Dermis blood vessel endothelial cell (primary cell): ENCODE data around the gene CEPT1. TPM values are rescaled to one million over a fixed set of nuclear protein-coding genes. Genes with fewer than 3 reads are reported as not detected.

Experiments
- DNase-seq: peaks from one replicate; pipeline ENCODE4 v3.0.0; 2010
- total RNA-seq: library from RNA; depleted of rRNA; stranded (reverse); fragments of >200 nt; gene quantifications from 2 replicates; pipeline ENCODE4 v1.2.3, GENCODE V29; 2014

CEPT1 gene
- total RNA-seq, 1 donor from 2014 or later: 57.7 TPM

DNA sequence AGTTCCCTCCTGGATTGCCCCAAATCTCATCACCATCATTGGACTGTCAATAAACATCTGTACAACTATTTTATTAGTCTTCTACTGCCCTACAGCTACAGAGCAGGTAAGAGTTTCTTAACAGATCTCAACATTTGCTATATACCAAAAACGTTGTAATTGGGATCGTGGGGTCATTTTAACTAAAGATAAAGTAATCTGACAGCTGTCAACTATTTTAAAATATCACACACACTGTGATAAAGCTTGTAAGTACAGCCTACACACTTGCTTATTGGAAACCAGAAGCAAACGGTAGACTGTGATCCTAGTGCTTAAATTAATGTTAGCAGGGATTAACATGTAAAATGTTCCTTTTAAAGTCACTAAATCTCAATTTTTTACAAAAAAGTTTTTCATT is 7.9 kb downstream of the CEPT1 start:
- DNase-seq: no peak

DNA sequence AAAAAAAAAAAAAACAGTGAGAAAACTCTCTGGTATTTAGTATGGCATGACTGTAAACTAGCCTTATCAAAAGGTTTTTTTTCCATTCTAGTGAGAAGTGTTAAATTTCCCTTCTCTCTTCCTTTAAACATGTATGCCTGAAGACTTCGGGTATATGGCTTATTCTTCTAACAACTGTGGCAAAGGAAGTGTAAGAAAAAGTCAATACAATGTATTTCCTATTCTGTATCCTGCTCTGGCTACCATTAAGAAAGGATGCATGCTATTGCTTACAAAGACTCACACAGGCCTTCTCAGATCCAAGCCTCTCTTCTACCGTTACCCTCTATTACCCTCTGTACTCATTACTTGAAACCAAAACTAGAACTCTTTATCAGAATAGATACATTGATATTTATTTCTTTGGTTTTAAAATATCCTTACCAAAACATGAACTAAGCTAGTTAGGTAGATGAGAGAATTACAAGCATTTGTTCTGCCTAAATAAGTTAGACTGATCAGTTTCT is 8.4 kb downstream of the CEPT1 start:
- peak; percentile 65 for DNase-seq

- no peak for DNase-seq
These were observed 11.8 kb downstream of the CEPT1 start for GRCh38 chr1:111151838-111152237.

GRCh38 chr1:111154021-111154999 is 14.3 kb downstream of the CEPT1 start:
- no peak for DNase-seq

- DNase-seq: no peak
These were observed 17.4 kb downstream of the CEPT1 start for GRCh38 chr1:111157431-111157830.

GRCh38 chr1:111161843-111162487 is 21.9 kb downstream of the CEPT1 start:
- no peak for DNase-seq

DNA sequence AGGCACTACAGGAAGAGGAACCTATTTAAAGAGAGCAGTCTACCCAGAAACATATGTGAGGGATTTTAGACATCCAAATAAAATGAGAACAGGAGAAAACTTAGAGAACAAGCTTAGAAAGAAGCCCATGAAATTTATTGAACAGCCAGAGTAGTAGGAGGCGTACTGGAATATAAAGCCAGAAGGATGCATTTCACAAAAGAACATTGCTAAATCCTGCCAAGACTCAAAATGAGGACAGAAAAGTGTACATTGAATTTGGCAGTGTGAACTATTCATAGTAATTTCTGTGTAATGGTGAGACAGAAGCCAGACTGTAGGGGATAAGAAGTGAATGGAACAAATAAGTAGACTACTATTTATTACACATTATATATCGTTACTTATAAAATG is 22.5 kb downstream of the CEPT1 start:
- no peak for DNase-seq

DNA sequence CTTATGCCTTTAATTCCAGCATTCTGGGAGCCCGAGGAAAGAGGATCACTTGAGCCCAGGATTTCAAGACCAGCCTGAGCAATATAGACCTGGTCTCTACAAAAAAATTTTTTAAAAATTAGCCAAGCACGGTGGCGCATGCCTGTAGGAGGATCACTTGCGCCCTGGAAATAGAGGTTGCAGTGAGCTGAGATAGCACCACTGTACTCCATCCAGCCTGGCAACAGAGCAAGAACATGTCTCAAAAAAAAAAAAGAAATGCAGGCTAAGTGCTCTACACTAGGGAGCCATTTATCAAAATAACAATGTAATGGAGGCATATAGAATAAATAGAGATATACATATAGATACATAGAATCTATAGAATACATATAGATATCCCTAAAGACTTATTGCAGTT is 23.3 kb downstream of the CEPT1 start:
- no peak for DNase-seq

- DNase-seq: no peak
These were observed 24.1 kb downstream of the CEPT1 start for GRCh38 chr1:111164151-111164550.

GRCh38 chr1:111172463-111172862 is 32.4 kb downstream of the CEPT1 start:
- DNase-seq: no peak

- DNase-seq: no peak
These were observed 34.0 kb downstream of the CEPT1 start for GRCh38 chr1:111174070-111174469.

DNA sequence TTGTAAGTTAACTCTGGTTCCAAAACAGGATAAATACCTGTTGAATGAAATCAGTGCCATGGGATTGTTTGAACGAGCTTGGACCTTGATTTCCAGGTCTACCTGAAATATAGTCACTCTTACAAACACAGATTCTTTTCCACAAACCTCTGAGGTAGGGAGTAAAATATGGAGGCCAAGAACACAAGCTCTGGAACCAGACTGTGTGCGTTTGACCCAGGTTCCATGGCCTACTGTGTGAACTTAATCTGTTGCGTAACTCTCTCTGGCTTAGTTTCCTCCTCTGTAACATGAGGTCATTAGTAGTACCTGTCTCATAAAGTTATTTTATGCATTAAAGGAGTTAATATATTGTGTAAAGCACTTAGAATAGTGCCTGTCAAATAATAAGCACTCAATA is 35.3 kb downstream of the CEPT1 start:
- DNase-seq: no peak

GRCh38 chr1:111176678-111177077 is 36.7 kb downstream of the CEPT1 start:
- DNase-seq: no peak

DNA sequence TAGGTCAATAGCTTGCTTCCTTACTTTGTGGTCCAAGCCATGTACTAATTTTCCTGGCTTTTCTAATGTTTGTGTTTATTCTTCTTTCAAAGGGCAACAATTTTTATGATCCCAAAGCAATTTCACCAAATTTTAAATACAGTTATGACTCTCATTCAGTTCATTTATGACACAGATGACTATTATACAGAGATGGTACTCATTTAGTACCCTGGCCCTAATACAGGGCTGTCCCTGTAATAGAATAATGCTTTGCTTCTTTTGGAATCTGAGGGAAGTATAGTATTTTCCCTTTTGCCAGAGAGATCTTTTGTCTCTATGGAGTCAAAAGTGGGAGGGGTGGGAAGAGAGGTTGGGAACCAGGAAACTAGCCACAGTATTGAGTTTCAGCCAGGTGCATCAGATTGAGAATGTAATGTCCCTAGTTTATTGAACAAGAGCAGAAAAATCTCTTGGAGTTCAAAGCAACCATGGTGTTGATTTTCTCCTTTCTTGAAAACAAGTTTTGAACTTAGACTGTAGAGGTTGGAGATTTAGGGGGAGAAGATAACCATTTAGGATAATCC is 40.0 kb downstream of the CEPT1 start:
- DNase-seq: no peak

DNA sequence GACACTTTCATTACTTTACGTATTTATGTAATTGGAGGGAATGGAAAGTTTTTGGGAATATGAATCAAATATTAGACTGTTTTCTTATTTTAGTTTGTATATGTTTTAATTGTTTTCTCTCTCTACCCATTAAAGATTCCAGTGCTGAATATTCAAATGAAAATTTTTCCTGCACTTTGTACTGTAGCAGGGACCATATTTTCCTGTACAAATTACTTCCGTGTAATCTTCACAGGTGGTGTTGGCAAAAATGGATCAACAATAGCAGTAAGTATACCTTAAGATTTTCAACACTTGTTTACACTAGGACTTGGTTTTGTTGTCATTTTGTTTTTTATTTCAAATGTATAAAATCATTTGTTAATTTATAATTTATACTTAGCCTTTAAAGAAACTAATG is 42.0 kb downstream of the CEPT1 start:
- no peak for DNase-seq

DNA sequence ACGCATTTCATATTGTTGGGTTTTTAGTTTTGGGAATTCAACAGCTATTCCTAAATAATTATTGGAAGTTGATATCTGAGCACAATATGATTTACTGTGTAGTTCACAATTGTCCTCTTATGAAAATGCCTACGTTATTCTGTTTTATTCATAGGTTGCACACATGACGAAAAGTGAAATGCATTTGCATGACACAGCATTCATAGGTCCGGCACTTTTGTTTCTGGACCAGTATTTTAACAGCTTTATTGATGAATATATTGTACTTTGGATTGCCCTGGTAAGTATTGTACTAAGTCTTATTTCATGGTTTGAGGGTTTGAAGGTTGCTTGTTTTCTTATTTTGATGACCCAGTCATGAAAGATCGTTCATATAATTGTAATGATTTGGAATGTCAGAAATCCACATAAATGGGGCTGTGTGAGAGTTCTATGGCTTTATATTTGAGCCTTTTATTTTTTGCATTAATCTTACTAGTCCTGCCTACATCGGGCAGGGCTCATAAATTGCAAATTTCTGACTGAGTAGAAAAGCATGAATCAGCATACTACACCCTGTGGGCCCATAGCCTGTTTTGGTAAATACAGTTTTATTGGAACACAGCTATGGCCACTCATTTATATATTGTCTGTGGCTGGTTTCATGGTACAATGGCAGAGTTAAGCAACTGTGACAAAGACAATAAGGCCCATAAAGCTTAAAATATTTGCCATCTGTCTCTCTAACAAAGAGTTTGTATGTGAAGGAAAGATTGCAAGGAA is 43.5 kb downstream of the CEPT1 start:
- DNase-seq: no peak

DNA sequence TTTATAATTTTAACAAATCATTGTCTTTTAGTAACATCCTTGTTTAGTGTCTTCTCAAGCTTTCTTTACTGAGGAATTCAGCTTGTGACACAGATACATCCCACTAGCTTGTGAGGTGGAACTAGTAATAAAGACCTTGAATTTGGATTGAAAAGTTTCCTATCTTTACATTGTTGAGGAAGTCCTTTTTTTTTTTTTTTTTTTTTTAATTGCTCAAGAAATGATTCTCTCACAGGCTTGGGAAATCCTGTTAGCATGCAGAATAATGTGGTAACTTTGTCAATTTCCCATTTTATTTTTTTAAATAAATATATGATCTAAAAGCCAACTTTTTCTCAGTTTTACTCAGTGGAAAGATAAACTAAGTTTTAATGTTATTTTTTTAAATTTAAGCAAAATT is 44.6 kb downstream of the CEPT1 start:
- DNase-seq: no peak

GRCh38 chr1:111190931-111191451 is 51.0 kb downstream of the CEPT1 start:
- DNase-seq: no peak

DNA sequence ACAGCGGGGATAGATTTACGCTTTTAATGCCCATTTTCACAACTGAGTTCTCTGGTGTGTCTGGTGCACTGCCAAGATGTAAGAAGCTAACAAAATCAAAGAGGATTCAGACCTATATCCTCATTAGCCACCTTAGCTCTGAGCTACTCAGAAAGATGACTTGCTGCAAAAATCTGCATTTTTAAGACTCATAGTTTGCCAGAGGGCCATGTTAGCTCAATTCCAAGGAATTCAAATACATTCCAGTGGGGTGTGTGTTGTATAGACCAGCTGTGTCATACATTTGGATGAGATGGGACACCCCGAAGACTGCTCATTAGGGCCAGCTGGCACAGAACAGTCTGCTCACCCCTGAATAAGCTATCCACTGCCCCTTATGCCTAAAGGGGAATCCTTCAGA is 51.5 kb downstream of the CEPT1 start:
- no peak for DNase-seq

DNA sequence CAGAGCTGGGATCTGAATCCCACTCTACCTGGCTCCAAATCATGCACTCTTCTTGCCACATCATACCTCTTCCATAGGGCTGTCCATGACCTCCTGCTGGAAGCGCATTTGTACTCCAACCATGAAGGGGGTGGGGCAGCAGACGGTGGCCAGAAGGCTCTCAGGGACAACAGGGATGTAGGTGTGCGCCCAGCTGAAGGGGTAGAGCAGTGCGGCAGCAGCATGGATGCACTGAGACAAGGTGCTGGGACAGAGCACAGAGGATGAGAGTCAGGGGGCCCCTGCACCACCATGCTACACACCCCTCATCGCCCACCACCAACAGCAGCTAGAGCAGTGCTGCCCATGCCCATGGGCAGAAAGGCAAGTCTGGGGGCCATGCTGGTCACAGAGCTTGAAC is 52.1 kb downstream of the CEPT1 start:
- no peak for DNase-seq

- DNase-seq: peak; percentile 34
These were observed 52.9 kb downstream of the CEPT1 start for GRCh38 chr1:111192658-111193519.
